PC-9 (cell line): ENCODE results near the gene SVEP1.

Experiments
- CTCF ChIP-seq: fragments of 200-600 bp; sonication (generic); conservative IDR thresholded peaks from 2 replicates; pipeline ENCODE4 v1.6.1; 2017; ENCODE audit warnings: mixed run types, antibody characterized with exemption, mild to moderate bottlenecking, moderate library complexity
- EZH2 ChIP-seq: fragments of 200-600 bp; sonication (generic); IDR thresholded peaks from 2 replicates; pipeline ENCODE4 v1.8.0; 2017; ENCODE audit warnings: antibody characterized with exemption, low read depth

GRCh38 chr9:110463499-110463898 lies 116.0 kb downstream of the SVEP1 start:
- TF ChIP-seq EZH2 (no peak), CTCF (no peak)
